H1 (cell line): ENCODE results near the gene PDE4D. TPM values are rescaled to one million over a fixed set of nuclear protein-coding genes. Genes with fewer than 3 reads are reported as not detected.

Source experiments
- CTCF ChIA-PET: fragments of 300-600 bp; sonication (Branson Sonifier 250); formaldehyde crosslinking; loops from one replicate; lab custom pipeline; 2021; ENCODE audit not compliant: partially characterized antibody; lab: Charles Lee
- POLR2A ChIA-PET: fragments of 300-600 bp; sonication (Branson Sonifier 250); formaldehyde crosslinking; loops from one replicate; lab custom pipeline; 2021; ENCODE audit warnings: inconsistent platforms; ENCODE audit not compliant: partially characterized antibody; lab: Charles Lee
- DNase-seq, 2 experiments: peaks; one replicate each; pipeline versions ENCODE4 v3.0.0 to v3.0.0-alpha.2; 2010 to 2022; ENCODE audit warnings: low spot score in 2 of 2, low read depth in 1 of 2, mixed read lengths in 1 of 2
- FAIRE-seq: peaks from 2 replicates; lab custom pipeline; 2011; peaks lifted over from hg19 to GRCh38; lab: Jason Lieb, UNC
- H2AFZ ChIP-seq: 2 replicates; pipeline ENCODE4 v1.8.1; 2012; ENCODE audit warnings: low read length, inconsistent platforms
- H2AK5ac ChIP-seq: 2 replicates; pipeline ENCODE4 v1.6.1; 2013; ENCODE audit warnings: low read depth, low read length
- H2BK120ac ChIP-seq: replicated peaks from 2 replicates; pipeline ENCODE3; 2013; ENCODE audit warnings: low read depth, low read length, inconsistent platforms
- H2BK12ac ChIP-seq: 2 replicates; pipeline ENCODE4 v1.6.1; 2013; ENCODE audit warnings: low read depth, low read length
- H2BK15ac ChIP-seq: 2 replicates; pipeline ENCODE4 v1.6.1; 2013; ENCODE audit warnings: low read length
- H2BK20ac ChIP-seq: 2 replicates; pipeline ENCODE4 v1.6.1; 2013; ENCODE audit warnings: low read length
- H2BK5ac ChIP-seq: 2 replicates; pipeline ENCODE4 v1.6.1; 2013; ENCODE audit warnings: low read depth, low read length
- H3K14ac ChIP-seq: 2 replicates; pipeline ENCODE4 v1.6.1; 2013; ENCODE audit warnings: inconsistent platforms; ENCODE audit not compliant: insufficient read length
- H3K18ac ChIP-seq: 2 replicates; pipeline ENCODE4 v1.6.1; 2013; ENCODE audit warnings: low read length; ENCODE audit errors: extremely low read depth
- H3K23ac ChIP-seq: 2 replicates; pipeline ENCODE4 v1.6.1; 2013; ENCODE audit warnings: inconsistent platforms; ENCODE audit not compliant: insufficient read length
- H3K23me2 ChIP-seq: 2 replicates; pipeline ENCODE4 v1.6.1; 2013; ENCODE audit warnings: low read depth, low read length
- H3K27ac ChIP-seq: 2 replicates; pipeline ENCODE4 v1.6.1; 2011; ENCODE audit warnings: low read depth, low read length, inconsistent platforms
- H3K27me3 ChIP-seq, 4 experiments: replicated peaks in 1 of 4; 1 replicate in 1 of 4; 2 replicates in 3 of 4; pipeline versions ENCODE4 v1.6.1 to v1.8.1; 2011 to 2013; ENCODE audit warnings: low read length in 3 of 4, mild to moderate bottlenecking in 3 of 4, inconsistent platforms in 2 of 4, mixed read lengths in 2 of 4, moderate library complexity in 1 of 4; ENCODE audit not compliant: control insufficient read depth in 3 of 4, insufficient read depth in 3 of 4; ENCODE audit errors: extremely low read depth in 1 of 4
- H3K36me3 ChIP-seq, 4 experiments: 2 replicates each; pipeline versions ENCODE4 v1.6.1 to v1.8.1; 2011 to 2013; ENCODE audit warnings: mild to moderate bottlenecking in 4 of 4, low read length in 3 of 4, moderate library complexity in 2 of 4, control low read depth in 1 of 4, inconsistent platforms in 1 of 4; ENCODE audit not compliant: insufficient read depth in 4 of 4, control insufficient read depth in 2 of 4
- H3K4ac ChIP-seq: replicated peaks from 2 replicates; pipeline ENCODE3; 2013; ENCODE audit warnings: low read length, low read depth, mixed read lengths, inconsistent platforms; ENCODE audit not compliant: insufficient read length
- H3K4me1 ChIP-seq, 4 experiments: replicated peaks in 1 of 4; 1 replicate in 1 of 4; 2 replicates in 3 of 4; pipeline versions ENCODE4 v1.6.1 to v1.8.1; 2011 to 2013; ENCODE audit warnings: low read length in 3 of 4, inconsistent platforms in 2 of 4, mixed read lengths in 1 of 4; ENCODE audit not compliant: insufficient read depth in 4 of 4, control insufficient read depth in 3 of 4
- H3K4me2 ChIP-seq, 2 experiments: 2 replicates each; pipeline versions ENCODE4 v1.6.1 to v1.8.1; 2011 to 2013; ENCODE audit warnings: low read depth in 2 of 2, low read length in 2 of 2, control low read depth in 1 of 2, inconsistent platforms in 1 of 2, mild to moderate bottlenecking in 1 of 2; ENCODE audit not compliant: insufficient read depth in 1 of 2
- H3K4me3 ChIP-seq, 4 experiments: fragments of 200-600, 300-600 bp in 1 of 4; sonication (generic), shearing (Covaris generic), sonication (Bioruptor Twin) in 1 of 4; 2 replicates each; pipeline versions ENCODE4 v1.5.1 to v1.8.1; 2011 to 2016; ENCODE audit warnings: low read length in 4 of 4, low read depth in 3 of 4, control low read depth in 2 of 4, inconsistent platforms in 2 of 4, mild to moderate bottlenecking in 2 of 4, mixed read lengths in 1 of 4, moderate library complexity in 1 of 4; ENCODE audit not compliant: insufficient read depth in 2 of 4; ENCODE audit errors: extremely low read depth in 1 of 4
- H3K56ac ChIP-seq: replicated peaks from 2 replicates; pipeline ENCODE3; 2013; ENCODE audit warnings: low read depth, mild to moderate bottlenecking, mixed read lengths, low read length, inconsistent platforms; ENCODE audit not compliant: insufficient read length
- H3K79me1 ChIP-seq: 2 replicates; pipeline ENCODE4 v1.6.1; 2013; ENCODE audit warnings: low read depth, low read length, control low read depth
- H3K79me2 ChIP-seq, 2 experiments: 2 replicates each; pipeline versions ENCODE4 v1.6.1 to v1.8.1; 2012 to 2013; ENCODE audit warnings: low read length in 2 of 2, mild to moderate bottlenecking in 2 of 2, inconsistent platforms in 1 of 2; ENCODE audit not compliant: insufficient read depth in 2 of 2, control insufficient read depth in 1 of 2
- H3K9ac ChIP-seq, 4 experiments: replicated peaks in 1 of 4; 1 replicate in 1 of 4; 2 replicates in 3 of 4; pipeline versions ENCODE4 v1.6.1 to v1.8.1; 2011 to 2013; ENCODE audit warnings: low read depth in 3 of 4, low read length in 3 of 4, control low read depth in 2 of 4, mild to moderate bottlenecking in 2 of 4, moderate library complexity in 2 of 4, inconsistent platforms in 1 of 4; ENCODE audit errors: extremely low read depth in 1 of 4
- H3K9me3 ChIP-seq, 2 experiments: 2 replicates each; pipeline versions ENCODE4 v1.6.1 to v1.8.1; 2012 to 2013; ENCODE audit warnings: mild to moderate bottlenecking in 2 of 2, moderate library complexity in 2 of 2, control low read depth in 1 of 2, inconsistent platforms in 1 of 2, low read depth in 1 of 2, low read length in 1 of 2, mixed read lengths in 1 of 2; ENCODE audit not compliant: insufficient read depth in 2 of 2
- H4K20me1 ChIP-seq, 2 experiments: replicated peaks in 1 of 2; 2 replicates each; pipeline versions ENCODE3 to v1.8.1; 2011 to 2013; ENCODE audit warnings: inconsistent platforms in 2 of 2, low read length in 2 of 2, mild to moderate bottlenecking in 1 of 2; ENCODE audit not compliant: insufficient read depth in 2 of 2, control insufficient read depth in 1 of 2
- H4K5ac ChIP-seq: 2 replicates; pipeline ENCODE4 v1.6.1; 2013; ENCODE audit warnings: low read length, low read depth, mixed read lengths, inconsistent platforms; ENCODE audit not compliant: insufficient read length
- H4K8ac ChIP-seq: 2 replicates; pipeline ENCODE4 v1.8.0; 2013; ENCODE audit warnings: mild to moderate bottlenecking, moderate library complexity, low read length, inconsistent platforms; ENCODE audit not compliant: insufficient read depth; ENCODE audit errors: extremely low read depth
- H4K91ac ChIP-seq: replicated peaks from 2 replicates; pipeline ENCODE3; 2013; ENCODE audit warnings: low read length, mixed read lengths, inconsistent platforms; ENCODE audit not compliant: insufficient read length
- BCL11A ChIP-seq, 2 experiments: IDR thresholded peaks; one replicate each; pipeline ENCODE4 v1.6.1; 2011; ENCODE audit warnings: low read depth in 2 of 2, low read length in 2 of 2, mild to moderate bottlenecking in 2 of 2
- CBX5 ChIP-seq: fragments of 300-800, 300-1000 bp; sonication (generic); IDR thresholded peaks from 2 replicates; pipeline ENCODE4 v1.7.1; 2016; ENCODE audit warnings: antibody characterized with exemption, low read length, low read depth
- CHD1 ChIP-seq: IDR thresholded peaks from 2 replicates; pipeline ENCODE4 v1.6.1; 2012; ENCODE audit warnings: low read depth, low read length, improper control_type of control experiment
- HDAC6 ChIP-seq: IDR thresholded peaks from one replicate; pipeline ENCODE4 v1.7.1; 2012; ENCODE audit warnings: low read depth, mild to moderate bottlenecking, inconsistent platforms, low read length, moderate library complexity
- KDM1A ChIP-seq: fragments of 200-600, 300-600 bp; sonication (generic); IDR thresholded peaks from 2 replicates; pipeline ENCODE4 v1.7.1; 2016; ENCODE audit warnings: mild to moderate bottlenecking, low read length, borderline replicate concordance
- PHF8 ChIP-seq: fragments of 200-600 bp; sonication (generic); conservative IDR thresholded peaks from 2 replicates; pipeline ENCODE4 v1.7.1; 2012; ENCODE audit warnings: low read depth, mild to moderate bottlenecking, inconsistent platforms, low read length, moderate library complexity
- POLR2A ChIP-seq, 2 experiments: IDR thresholded peaks; 1 replicate in 1 of 2; 2 replicates in 1 of 2; pipeline ENCODE4 v1.6.1; 2011; ENCODE audit warnings: low read depth in 2 of 2, low read length in 2 of 2, mild to moderate bottlenecking in 2 of 2; ENCODE audit errors: control extremely low read depth in 1 of 2
- SIX5 ChIP-seq: IDR thresholded peaks from 2 replicates; pipeline ENCODE4 v1.6.1; 2011; ENCODE audit warnings: mild to moderate bottlenecking, low read depth, low read length
- SP2 ChIP-seq: IDR thresholded peaks from 2 replicates; pipeline ENCODE4 v1.6.1; 2012; ENCODE audit warnings: mild to moderate bottlenecking, low read length, inconsistent platforms
- SP4 ChIP-seq: IDR thresholded peaks from 2 replicates; pipeline ENCODE4 v1.6.1; 2012; ENCODE audit warnings: low read length, inconsistent platforms
- SRF ChIP-seq: IDR thresholded peaks from 2 replicates; pipeline ENCODE4 v1.6.1; 2011; ENCODE audit warnings: mild to moderate bottlenecking, low read depth, low read length, moderate library complexity
- SUZ12 ChIP-seq: fragments of 200-600 bp; sonication (generic); IDR thresholded peaks from 2 replicates; pipeline ENCODE4 v1.6.1; 2012; ENCODE audit warnings: mild to moderate bottlenecking, inconsistent platforms, low read length, moderate library complexity, mixed read lengths
- TAF7 ChIP-seq: optimal IDR thresholded peaks from 2 replicates; pipeline ENCODE3; 2011; ENCODE audit warnings: low read depth, mild to moderate bottlenecking, inconsistent platforms, low read length, moderate library complexity, borderline replicate concordance
- ZNF274 ChIP-seq: IDR thresholded peaks from 2 replicates; pipeline ENCODE4 v1.7.0; 2012; ENCODE audit warnings: low read length, borderline replicate concordance; ENCODE audit errors: extremely low read depth
- WGBS, 2 experiments: shearing (Covaris generic) in 1 of 2; methylation state at CpG; one replicate each; pipeline versions ENCODE4 v1.1.6 to v1.1.7; 2013 to 2015; ENCODE audit warnings: low lambda C conversion rate in 2 of 2, mixed read lengths in 2 of 2, inconsistent platforms in 1 of 2, low coverage in 1 of 2, missing lambda C conversion rate in 1 of 2; ENCODE audit not compliant: insufficient replicate concordance in 2 of 2, insufficient coverage in 1 of 2, insufficient read length in 1 of 2; ENCODE audit errors: extremely low coverage in 1 of 2, missing lambda C conversion rate in 1 of 2; 5-methylcytosine and 5-hydroxymethylcytosine counted together
- polyA plus RNA-seq, 7 experiments: library from polyadenylated mRNA; depleted of rRNA in 3 of 7; stranded (reverse) in 5 of 7; unstranded in 2 of 7; fragments of >200 nt in 5 of 7; fragments of 200-250 nt in 2 of 7; gene quantifications; 1 replicate in 5 of 7; 2 replicates in 1 of 7; 4 replicates in 1 of 7; pipeline versions ENCODE4 v1.2.1 to v1.2.3, GENCODE V29; 2011 to 2013; ENCODE audit warnings: missing spikeins in 2 of 7, mixed read lengths in 2 of 7
- total RNA-seq: library from RNA; stranded (reverse); fragmentation: NEBNext Ultra II Directional; extraction: Animal tissue kit (Norgen Biotek cat#: 25700); gene quantifications from 2 replicates; pipeline ENCODE4 v1.2.1, GENCODE V29; 2021

The PDE4D gene
- total and polyA plus RNA-seq, 2 of the 8 experiments (the other 6 are each of a cell fraction or from before 2014, with no cell fraction given): 2.3 to 3.7 TPM

GRCh38 chr5:59755476-59755875, 138.1 kb downstream of the PDE4D start:
- Histone ChIP-seq H2BK5ac (no peak overlapping the region), H2BK120ac (no peak overlapping the region), H2AFZ (no peak overlapping the region), H2AK5ac (no peak overlapping the region), H4K20me1 (no peaks in the 10 kb centered on the region), H3K36me3 (no peaks in the 10 kb centered on the region), H3K56ac (no peak overlapping the region), H3K4me2 (no peak overlapping the region), H3K9me3 (no peaks in the 10 kb centered on the region), H2BK20ac (no peak overlapping the region), H2BK12ac (no peak overlapping the region), H3K79me1 (no peaks in the 10 kb centered on the region), H3K4me1 (peaks cover 0 to 2% (median 0%) of the 10 kb centered on the region in 4 experiments; a peak in 1 of 7 replicates), H3K18ac (no peak overlapping the region), H3K23ac (no peak overlapping the region), H2BK15ac (no peak overlapping the region), H3K23me2 (peaks cover 2% of the 10 kb centered on the region; the same call in 1 of the 2 replicates), H3K4me3 (no peak overlapping the region), H3K27me3 (no peaks in the 10 kb centered on the region), H4K5ac (no peak overlapping the region), H4K8ac (no peak overlapping the region), H3K27ac (no peak overlapping the region), H3K9ac (no peak overlapping the region), H3K4ac (no peak overlapping the region), H3K79me2 (no peaks in the 10 kb centered on the region), H3K14ac (no peak overlapping the region), H4K91ac (no peak overlapping the region)
- FAIRE-seq: no peak
- POLR2A ChIA-PET: no interaction called here
- no peak for TF ChIP-seq SP2
- no peak for TF ChIP-seq SUZ12
- TF ChIP-seq SRF: no peak
- TF ChIP-seq HDAC6: no peak
- no peak for TF ChIP-seq SIX5
- no peak for TF ChIP-seq SP4
- TF ChIP-seq BCL11A (IDR thresholded peaks at IDR 0.05; ENCODE audit: low read depth in 2 of 2, low read length in 2 of 2): no peak
- TF ChIP-seq CBX5: no peak
- TF ChIP-seq ZNF274: no peak
- no peak for TF ChIP-seq POLR2A (IDR thresholded peaks at IDR 0.05; ENCODE audit: control extremely low read depth in 1 of 2, low read depth in 2 of 2, low read length in 2 of 2)
- TF ChIP-seq PHF8: no peak
- TF ChIP-seq CHD1: no peak
- TF ChIP-seq TAF7: no peak
- no peak for TF ChIP-seq KDM1A
- CTCF ChIA-PET: interaction anchor here (0.7 to 0.8 kb wide), 2 partner anchors 74 to 567 kb away, joined by 3 read pairs; no protein-coding TSS in a partner anchor
- 87% methylated on average over 1 of the region's 1 CpG; no CpG with 5 or more reads in 1 of the 2 experiments for WGBS, 2 experiments
- DNase-seq: no peak
